Activated naive CD8-positive, alpha-beta T cell treated with anti-CD3 and anti-CD28 coated beads for 36 hours (primary cell): ENCODE measurements around the gene RNF11. TPM values are rescaled to one million over a fixed set of nuclear protein-coding genes. Genes with fewer than 3 reads are reported as not detected.

Source experiments
- DNase-seq: peaks from one replicate; pipeline ENCODE4 v3.0.0; 2021
- H3K27ac Mint-ChIP-seq: one replicate; pipeline ENCODE4 v1.8.0; 2022; ENCODE audit warnings: mild to moderate bottlenecking, moderate library complexity, mixed read lengths
- H3K27me3 Mint-ChIP-seq: one replicate; pipeline ENCODE4 v1.8.0; 2022; ENCODE audit warnings: mild to moderate bottlenecking, mixed read lengths
- H3K36me3 Mint-ChIP-seq: one replicate; pipeline ENCODE4 v1.8.0; 2021; ENCODE audit warnings: mild to moderate bottlenecking, mixed read lengths
- H3K4me1 Mint-ChIP-seq: one replicate; pipeline ENCODE4 v1.8.0; 2021; ENCODE audit warnings: mixed read lengths
- H3K4me3 Mint-ChIP-seq: one replicate; pipeline ENCODE4 v1.8.0; 2022; ENCODE audit warnings: mild to moderate bottlenecking, moderate library complexity, mixed read lengths
- H3K9me3 Mint-ChIP-seq: one replicate; pipeline ENCODE4 v1.8.0; 2022; ENCODE audit warnings: mixed read lengths
- total RNA-seq, 2 experiments: library from RNA; stranded (reverse); gene quantifications; one replicate each; pipeline ENCODE4 v1.2.3, GENCODE V29; 2021

RNF11 gene
- total RNA-seq, 2 experiments from 2014 or later: 28.5 to 33.0 TPM

DNA sequence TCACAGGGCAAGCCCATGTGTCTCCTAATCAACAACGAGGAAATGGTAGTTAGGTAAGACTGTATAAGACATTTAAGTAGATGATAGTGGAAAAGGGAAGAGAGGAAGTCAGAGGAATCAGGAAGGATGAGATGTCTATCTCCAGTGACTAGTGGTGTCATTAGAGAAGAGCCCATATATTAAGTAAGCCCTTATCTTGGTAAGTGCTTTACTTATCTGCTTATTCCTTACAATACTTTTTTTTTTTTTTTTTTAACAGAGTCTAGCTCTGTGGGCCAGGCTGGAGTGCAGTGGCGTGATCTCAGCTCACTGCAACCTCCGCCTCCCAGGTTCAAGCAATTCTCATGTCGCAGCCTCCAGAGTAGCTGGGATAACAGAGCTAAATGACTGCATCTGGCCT is 29.5 kb downstream of the RNF11 start:
- no peaks in the 10 kb centered on the region for H3K27me3 Mint-ChIP-seq
- no peak for DNase-seq
- H3K27ac Mint-ChIP-seq: no peak overlapping the region
- H3K4me1 Mint-ChIP-seq: peaks cover 56% of the 10 kb centered on the region
- H3K9me3 Mint-ChIP-seq: no peaks in the 10 kb centered on the region
- peaks cover 15% of the 10 kb centered on the region for H3K36me3 Mint-ChIP-seq
- H3K4me3 Mint-ChIP-seq: no peak overlapping the region

GRCh38 chr1:51266181-51266580 is 30.1 kb downstream of the RNF11 start:
- DNase-seq: no peak
- H3K36me3 Mint-ChIP-seq: peaks cover 20% of the 10 kb centered on the region
- no peak overlapping the region for H3K4me3 Mint-ChIP-seq
- H3K27me3 Mint-ChIP-seq: no peaks in the 10 kb centered on the region
- H3K9me3 Mint-ChIP-seq: no peaks in the 10 kb centered on the region
- H3K27ac Mint-ChIP-seq: no peak overlapping the region
- H3K4me1 Mint-ChIP-seq: peaks cover 52% of the 10 kb centered on the region

DNA sequence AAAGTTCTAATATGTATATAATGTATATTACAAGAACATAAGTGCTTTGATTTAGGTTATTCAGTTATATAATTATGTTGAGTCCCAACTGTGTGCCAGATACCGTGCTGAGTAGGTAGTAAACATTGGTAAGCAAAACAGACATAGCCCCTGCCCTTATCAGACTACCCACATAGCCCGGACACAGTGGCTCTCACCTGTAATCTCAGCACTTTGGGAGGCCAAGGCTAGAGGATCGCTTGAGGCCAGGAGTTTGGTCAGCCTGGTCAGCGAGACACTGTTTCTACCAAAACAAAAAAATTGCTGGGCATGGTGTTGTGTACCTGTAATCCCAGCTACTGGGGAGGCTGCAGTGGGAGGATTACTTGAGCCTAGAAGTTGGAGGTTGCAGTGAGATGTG is 30.7 kb downstream of the RNF11 start:
- Mint-ChIP-seq H3K27me3 (no peaks in the 10 kb centered on the region), H3K9me3 (no peaks in the 10 kb centered on the region), H3K36me3 (peaks cover 20% of the 10 kb centered on the region), H3K27ac (no peak overlapping the region), H3K4me1 (peaks cover 47% of the 10 kb centered on the region), H3K4me3 (no peak overlapping the region)
- DNase-seq: no peak

- Mint-ChIP-seq H3K9me3 (no peaks in the 10 kb centered on the region), H3K4me1 (peaks cover 42% of the 10 kb centered on the region), H3K36me3 (peaks cover 19% of the 10 kb centered on the region), H3K27me3 (no peaks in the 10 kb centered on the region), H3K27ac (peak overlapping the region; percentile 59), H3K4me3 (no peak overlapping the region)
- no peak for DNase-seq
Measured at GRCh38 chr1:51268634-51269033, 32.6 kb downstream of the RNF11 start.

DNA sequence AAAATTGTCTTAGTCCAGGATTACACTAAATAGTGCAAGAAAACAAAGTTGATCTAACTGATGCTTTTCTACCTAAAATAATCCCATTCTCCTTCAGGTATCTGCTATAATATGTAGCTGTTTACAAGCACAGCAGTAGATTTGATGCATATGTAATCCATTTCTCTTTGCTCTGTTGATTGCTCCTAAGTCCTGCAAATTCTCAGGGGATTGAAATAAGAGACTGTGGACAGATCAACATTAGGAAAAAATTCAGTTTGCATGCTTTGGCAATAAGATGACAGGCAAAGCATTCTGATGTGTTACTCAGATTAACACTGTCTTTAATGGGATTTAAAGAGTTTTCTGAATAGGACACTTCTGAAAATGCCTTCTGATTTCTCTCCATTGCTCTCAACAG is 34.7 kb downstream of the RNF11 start:
- no peaks in the 10 kb centered on the region for H3K9me3 Mint-ChIP-seq
- H3K36me3 Mint-ChIP-seq: peaks cover 19% of the 10 kb centered on the region
- H3K27ac Mint-ChIP-seq: no peak overlapping the region
- no peak overlapping the region for H3K4me3 Mint-ChIP-seq
- DNase-seq: no peak
- H3K4me1 Mint-ChIP-seq: peaks cover 25% of the 10 kb centered on the region
- H3K27me3 Mint-ChIP-seq: no peaks in the 10 kb centered on the region

DNA sequence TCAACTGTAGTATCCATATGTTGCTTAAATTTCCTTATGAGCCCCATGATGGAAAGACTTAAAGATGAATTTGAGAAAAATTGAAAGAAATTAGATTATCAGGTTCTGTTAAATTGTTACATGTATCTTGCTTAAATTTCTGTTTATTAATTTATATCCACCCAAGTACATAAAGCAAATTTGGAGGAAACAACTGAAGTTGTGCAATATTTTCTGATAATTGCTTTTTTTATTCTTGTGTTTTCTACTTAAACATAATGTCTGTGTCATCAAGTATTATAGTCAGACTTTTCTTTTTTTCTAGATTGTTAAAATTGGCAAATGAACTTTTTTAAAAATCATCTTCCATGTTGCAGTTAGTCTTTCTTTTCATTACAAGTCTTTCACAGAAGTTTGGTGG is 36.8 kb downstream of the RNF11 start:
- no peak overlapping the region for H3K27ac Mint-ChIP-seq
- H3K9me3 Mint-ChIP-seq: no peaks in the 10 kb centered on the region
- peaks cover 18% of the 10 kb centered on the region for H3K36me3 Mint-ChIP-seq
- H3K4me3 Mint-ChIP-seq: no peak overlapping the region
- H3K4me1 Mint-ChIP-seq: peaks cover 7% of the 10 kb centered on the region
- no peaks in the 10 kb centered on the region for H3K27me3 Mint-ChIP-seq
- no peak for DNase-seq

GRCh38 chr1:51274676-51275075 is 38.6 kb downstream of the RNF11 start:
- Mint-ChIP-seq H3K4me3 (no peak overlapping the region), H3K9me3 (no peaks in the 10 kb centered on the region), H3K27ac (no peak overlapping the region), H3K4me1 (no peaks in the 10 kb centered on the region), H3K36me3 (peaks cover 12% of the 10 kb centered on the region), H3K27me3 (no peaks in the 10 kb centered on the region)
- no peak for DNase-seq

GRCh38 chr1:51276286-51276685 is 40.2 kb downstream of the RNF11 start:
- no peak overlapping the region for H3K4me3 Mint-ChIP-seq
- H3K27ac Mint-ChIP-seq: no peak overlapping the region
- no peak for DNase-seq
- H3K27me3 Mint-ChIP-seq: no peaks in the 10 kb centered on the region
- H3K36me3 Mint-ChIP-seq: peaks cover 4% of the 10 kb centered on the region
- no peaks in the 10 kb centered on the region for H3K9me3 Mint-ChIP-seq
- peaks cover 2% of the 10 kb centered on the region for H3K4me1 Mint-ChIP-seq

GRCh38 chr1:51280321-51280978 is 44.4 kb downstream of the RNF11 start:
- no peaks in the 10 kb centered on the region for H3K9me3 Mint-ChIP-seq
- no peak overlapping the region for H3K27ac Mint-ChIP-seq
- H3K36me3 Mint-ChIP-seq: no peaks in the 10 kb centered on the region
- no peak for DNase-seq
- no peaks in the 10 kb centered on the region for H3K27me3 Mint-ChIP-seq
- H3K4me3 Mint-ChIP-seq: no peak overlapping the region
- peaks cover 14% of the 10 kb centered on the region for H3K4me1 Mint-ChIP-seq

GRCh38 chr1:51281807-51282206 is 45.7 kb downstream of the RNF11 start:
- Mint-ChIP-seq H3K4me3 (no peak overlapping the region), H3K9me3 (no peaks in the 10 kb centered on the region), H3K27ac (no peak overlapping the region), H3K4me1 (peaks cover 14% of the 10 kb centered on the region), H3K36me3 (no peaks in the 10 kb centered on the region), H3K27me3 (no peaks in the 10 kb centered on the region)
- no peak for DNase-seq

GRCh38 chr1:51282605-51283004 is 46.5 kb downstream of the RNF11 start:
- peaks cover 14% of the 10 kb centered on the region for H3K4me1 Mint-ChIP-seq
- no peak for DNase-seq
- H3K9me3 Mint-ChIP-seq: no peaks in the 10 kb centered on the region
- H3K4me3 Mint-ChIP-seq: no peak overlapping the region
- H3K27me3 Mint-ChIP-seq: no peaks in the 10 kb centered on the region
- no peak overlapping the region for H3K27ac Mint-ChIP-seq
- H3K36me3 Mint-ChIP-seq: no peaks in the 10 kb centered on the region

DNA sequence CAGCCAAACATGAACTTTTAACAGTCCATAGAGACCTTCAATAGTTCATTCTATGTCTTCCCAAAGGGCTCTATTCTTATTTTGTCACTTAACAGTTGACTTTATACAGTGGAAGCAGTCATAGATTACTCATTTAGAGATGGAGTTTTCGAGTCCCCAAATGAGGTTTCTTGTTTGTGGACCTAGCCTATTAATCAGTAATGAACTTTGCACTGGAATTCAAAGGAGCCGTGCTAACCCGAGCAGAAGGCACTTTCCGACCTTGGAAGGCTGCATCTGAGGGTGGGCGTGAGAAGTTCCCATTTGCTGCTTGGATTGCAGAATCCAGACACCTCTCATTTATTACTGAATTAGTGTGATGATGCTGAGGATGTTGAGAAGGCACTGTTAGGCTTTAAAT is 47.9 kb downstream of the RNF11 start:
- Mint-ChIP-seq H3K36me3 (no peaks in the 10 kb centered on the region), H3K27me3 (no peaks in the 10 kb centered on the region), H3K27ac (no peak overlapping the region), H3K4me1 (peaks cover 14% of the 10 kb centered on the region), H3K9me3 (no peaks in the 10 kb centered on the region), H3K4me3 (no peak overlapping the region)
- DNase-seq: no peak

- peaks cover 14% of the 10 kb centered on the region for H3K4me1 Mint-ChIP-seq
- no peak overlapping the region for H3K4me3 Mint-ChIP-seq
- no peaks in the 10 kb centered on the region for H3K36me3 Mint-ChIP-seq
- no peaks in the 10 kb centered on the region for H3K27me3 Mint-ChIP-seq
- DNase-seq: no peak
- peak overlapping the region; percentile 48 for H3K27ac Mint-ChIP-seq
- no peaks in the 10 kb centered on the region for H3K9me3 Mint-ChIP-seq
Measured at GRCh38 chr1:51284487-51284954, 48.4 kb downstream of the RNF11 start.

- DNase-seq: no peak
Measured at GRCh38 chr1:51285055-51285454, 49.0 kb downstream of the RNF11 start.

GRCh38 chr1:51287966-51288365 is 51.9 kb downstream of the RNF11 start:
- H3K27ac Mint-ChIP-seq: no peak overlapping the region
- H3K4me1 Mint-ChIP-seq: peaks cover 12% of the 10 kb centered on the region
- no peaks in the 10 kb centered on the region for H3K9me3 Mint-ChIP-seq
- no peaks in the 10 kb centered on the region for H3K36me3 Mint-ChIP-seq
- H3K4me3 Mint-ChIP-seq: no peak overlapping the region
- H3K27me3 Mint-ChIP-seq: no peaks in the 10 kb centered on the region
- DNase-seq: no peak

More at GRCh38 chr1:51285055-51285454, 49.0 kb downstream of the RNF11 start:
- Mint-ChIP-seq H3K27me3 (no peaks in the 10 kb centered on the region), H3K4me1 (peaks cover 14% of the 10 kb centered on the region), H3K36me3 (no peaks in the 10 kb centered on the region), H3K9me3 (no peaks in the 10 kb centered on the region), H3K27ac (peak overlapping the region; percentile 48), H3K4me3 (no peak overlapping the region)

DNA sequence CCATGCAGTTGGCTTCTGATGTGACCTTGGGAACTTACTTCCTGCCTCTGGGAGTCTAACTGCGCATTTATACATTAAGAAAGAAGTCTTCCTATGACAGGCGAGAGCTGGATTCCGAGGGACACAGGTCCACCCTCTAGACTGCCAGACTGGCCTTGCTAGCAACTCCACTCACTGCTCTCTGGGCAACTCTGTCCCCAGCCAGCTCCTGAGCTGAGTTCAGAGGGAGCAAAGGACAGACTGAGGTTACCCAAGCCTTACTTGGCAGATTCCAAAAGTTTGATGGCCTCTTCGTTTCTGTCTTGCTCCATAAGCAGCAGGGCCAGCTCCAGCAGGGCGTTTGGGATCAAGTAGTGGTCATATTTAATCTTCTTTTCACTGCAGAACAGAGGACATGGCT is 52.5 kb downstream of the RNF11 start:
- DNase-seq: no peak
- H3K4me3 Mint-ChIP-seq: no peak overlapping the region
- peaks cover 12% of the 10 kb centered on the region for H3K4me1 Mint-ChIP-seq
- no peaks in the 10 kb centered on the region for H3K27me3 Mint-ChIP-seq
- no peaks in the 10 kb centered on the region for H3K36me3 Mint-ChIP-seq
- H3K27ac Mint-ChIP-seq: no peak overlapping the region
- H3K9me3 Mint-ChIP-seq: no peaks in the 10 kb centered on the region
